Naive thymus-derived CD4-positive, alpha-beta T cell (primary cell): ENCODE results near the gene DYNLT2B. TPM values are rescaled to one million over a fixed set of nuclear protein-coding genes. Genes with fewer than 3 reads are reported as not detected.
A peak's percentile ranks its signal among the peaks of the same experiment; 100 is the strongest.

ENCODE experiments used
- ATAC-seq: fragments of 150-1000 bp; cut with Tn5 transposase; 2 replicates; pipeline ENCODE4 v1.10.0; 2021; ENCODE audit warnings: mild to moderate bottlenecking, moderate library complexity
- CTCF ChIA-PET: fragments of 350-600 bp; sonication (Branson Sonifier 250); formaldehyde crosslinking; loops from one replicate; lab custom pipeline; 2021; ENCODE audit warnings: antibody characterized with exemption; lab: Charles Lee
- POLR2A ChIA-PET: fragments of 350-600 bp; sonication (Branson Sonifier 250); formaldehyde crosslinking; loops from one replicate; lab custom pipeline; 2021; ENCODE audit warnings: antibody characterized with exemption, inconsistent platforms; lab: Charles Lee
- DNase-seq, 9 donors: peaks; one replicate each; pipeline versions ENCODE4 v3.0.0 to v3.0.0-alpha.2; 2020 to 2022; ENCODE audit warnings: mixed read lengths in 1 of 9
- H3K27ac ChIP-seq: one replicate; pipeline ENCODE4 v1.7.0; 2013; ENCODE audit warnings: mild to moderate bottlenecking, low read depth, low read length, moderate library complexity
- H3K27me3 ChIP-seq, 2 donors: one replicate each; pipeline ENCODE4 v1.7.0; 2013; ENCODE audit warnings: low read length in 2 of 2, mild to moderate bottlenecking in 2 of 2, moderate library complexity in 2 of 2; ENCODE audit not compliant: control insufficient read depth in 2 of 2, insufficient read depth in 2 of 2
- H3K36me3 ChIP-seq, 3 experiments: 1 replicate in 2 of 3; 2 replicates in 1 of 3; pipeline ENCODE4 v1.7.0; 2013; ENCODE audit warnings: low read length in 3 of 3, mild to moderate bottlenecking in 3 of 3, moderate library complexity in 1 of 3; ENCODE audit not compliant: insufficient read depth in 3 of 3, control insufficient read depth in 2 of 3
- H3K4me1 ChIP-seq, 2 donors: one replicate each; pipeline ENCODE4 v1.7.0; 2013; ENCODE audit warnings: low read length in 2 of 2, mild to moderate bottlenecking in 2 of 2, moderate library complexity in 1 of 2; ENCODE audit not compliant: control insufficient read depth in 2 of 2, insufficient read depth in 2 of 2
- H3K4me3 ChIP-seq: 2 replicates; pipeline ENCODE4 v1.7.0; 2013; ENCODE audit warnings: mild to moderate bottlenecking, low read length
- H3K9me3 ChIP-seq, 3 experiments: 1 replicate in 2 of 3; 2 replicates in 1 of 3; pipeline ENCODE4 v1.7.0; 2013; ENCODE audit warnings: low read length in 3 of 3; ENCODE audit not compliant: control insufficient read depth in 2 of 3
- H3K27ac Mint-ChIP-seq, 9 donors: one replicate each; pipeline ENCODE4 v1.8.0; 2020 to 2022; ENCODE audit warnings: mixed read lengths in 9 of 9, mild to moderate bottlenecking in 8 of 9, moderate library complexity in 5 of 9, inconsistent platforms in 2 of 9
- H3K27me3 Mint-ChIP-seq, 5 donors: one replicate each; pipeline ENCODE4 v1.8.0; 2021 to 2022; ENCODE audit warnings: mixed read lengths in 5 of 5, mild to moderate bottlenecking in 1 of 5
- H3K36me3 Mint-ChIP-seq, 5 donors: one replicate each; pipeline ENCODE4 v1.8.0; 2020 to 2022; ENCODE audit warnings: mixed read lengths in 5 of 5, mild to moderate bottlenecking in 3 of 5, inconsistent platforms in 1 of 5
- H3K4me1 Mint-ChIP-seq, 7 donors: one replicate each; pipeline ENCODE4 v1.8.0; 2020 to 2022; ENCODE audit warnings: mixed read lengths in 7 of 7, mild to moderate bottlenecking in 3 of 7, inconsistent platforms in 1 of 7
- H3K4me3 Mint-ChIP-seq, 10 donors: one replicate each; pipeline ENCODE4 v1.8.0; 2020 to 2022; ENCODE audit warnings: mild to moderate bottlenecking in 10 of 10, mixed read lengths in 10 of 10, moderate library complexity in 6 of 10, inconsistent platforms in 2 of 10
- H3K9me3 Mint-ChIP-seq, 11 donors: one replicate each; pipeline ENCODE4 v1.8.0; 2020 to 2022; ENCODE audit warnings: mixed read lengths in 11 of 11, mild to moderate bottlenecking in 4 of 11, inconsistent platforms in 1 of 11, moderate library complexity in 1 of 11
- intact Hi-C, 2 donors: fragments of 100-400 bp; cut with micrococcal nuclease; formaldehyde crosslinking; loops; one replicate each; pipeline ENCODE4 v1.15.1; 2023
- polyA plus RNA-seq, 2 donors: library from polyadenylated mRNA; unstranded; fragments of 300-500 nt; fragmentation: Illumina TruSeq; gene quantifications; one replicate each; pipeline ENCODE4 v1.2.3, GENCODE V29; 2021
- total RNA-seq, 6 experiments: library from RNA in 5 of 6; stranded (reverse) in 5 of 6; gene quantifications; 1 replicate in 5 of 6; 2 replicates in 1 of 6; pipeline ENCODE4 v1.2.3 and lab custom pipeline; 2021 to 2026

The DYNLT2B gene
- total and polyA plus RNA-seq, 7 experiments from 2014 or later: 3.3 to 20.8 (median 5.1) TPM

GRCh38 chr3:196272826-196273225, 45.2 kb downstream of the DYNLT2B start:
- POLR2A ChIA-PET: interaction anchor here (0.6 kb wide), 1 partner anchor 59 kb away, joined by 3 read pairs; no protein-coding TSS in a partner anchor
- H3K4me1 Mint-ChIP-seq: peaks cover 20 to 60% (median 30%) of the 10 kb centered on the region in 7 donors

GRCh38 chr3:196270499-196270898, 47.5 kb downstream of the DYNLT2B start:
- DNase-seq: no peak
- Mint-ChIP-seq H3K4me3 (no peak overlapping the region), H3K27ac (peak overlapping the region in 1 of 9 donors; percentile 21), H3K27me3 (no peaks in the 10 kb centered on the region), H3K36me3 (peaks cover 9 to 32% (median 25%) of the 10 kb centered on the region in 5 donors), H3K9me3 (no peaks in the 10 kb centered on the region), H3K4me1 (peaks cover 17 to 50% (median 24%) of the 10 kb centered on the region in 7 donors)
- H3K9me3 ChIP-seq: no peaks in the 10 kb centered on the region
- ATAC-seq: no peak
- H3K4me3 ChIP-seq: no peak overlapping the region
- intact Hi-C loops: loop anchor here in 1 of 2 donors (10.0 kb wide), 1 partner anchor 364 kb away; the partner anchor contains the start of gene NRROS
- H3K4me1 ChIP-seq: peaks cover 10 to 21% of the 10 kb centered on the region in 2 donors
- ChIA-PET POLR2A (no interaction called here), CTCF (no interaction called here)
- H3K36me3 ChIP-seq: peaks cover 3 to 42% (median 5%) of the 10 kb centered on the region in 3 experiments
- no peak overlapping the region for H3K27ac ChIP-seq
- no peaks in the 10 kb centered on the region for H3K27me3 ChIP-seq

More at GRCh38 chr3:196272826-196273225, 45.2 kb downstream of the DYNLT2B start:
- ATAC-seq: no peak
- H3K36me3 Mint-ChIP-seq: peaks cover 9 to 37% (median 29%) of the 10 kb centered on the region in 5 donors
- no peak overlapping the region for H3K4me3 Mint-ChIP-seq
- Histone ChIP-seq H3K27ac (no peak overlapping the region), H3K4me3 (no peak overlapping the region), H3K36me3 (peaks cover 0 to 30% (median 2%) of the 10 kb centered on the region in 3 experiments), H3K9me3 (no peaks in the 10 kb centered on the region), H3K27me3 (no peaks in the 10 kb centered on the region), H3K4me1 (peaks cover 10 to 21% of the 10 kb centered on the region in 2 donors)
- intact Hi-C loops: loop anchor here in 1 of 2 donors (10.0 kb wide), 1 partner anchor 362 kb away; the partner anchor contains the start of gene NRROS
- no peaks in the 10 kb centered on the region for H3K27me3 Mint-ChIP-seq
- H3K27ac Mint-ChIP-seq: peak overlapping the region in 3 of 9 donors; percentile 84 to 96 (median 92)
- CTCF ChIA-PET: no interaction called here
- no peaks in the 10 kb centered on the region for H3K9me3 Mint-ChIP-seq
- no peak for DNase-seq

DNA sequence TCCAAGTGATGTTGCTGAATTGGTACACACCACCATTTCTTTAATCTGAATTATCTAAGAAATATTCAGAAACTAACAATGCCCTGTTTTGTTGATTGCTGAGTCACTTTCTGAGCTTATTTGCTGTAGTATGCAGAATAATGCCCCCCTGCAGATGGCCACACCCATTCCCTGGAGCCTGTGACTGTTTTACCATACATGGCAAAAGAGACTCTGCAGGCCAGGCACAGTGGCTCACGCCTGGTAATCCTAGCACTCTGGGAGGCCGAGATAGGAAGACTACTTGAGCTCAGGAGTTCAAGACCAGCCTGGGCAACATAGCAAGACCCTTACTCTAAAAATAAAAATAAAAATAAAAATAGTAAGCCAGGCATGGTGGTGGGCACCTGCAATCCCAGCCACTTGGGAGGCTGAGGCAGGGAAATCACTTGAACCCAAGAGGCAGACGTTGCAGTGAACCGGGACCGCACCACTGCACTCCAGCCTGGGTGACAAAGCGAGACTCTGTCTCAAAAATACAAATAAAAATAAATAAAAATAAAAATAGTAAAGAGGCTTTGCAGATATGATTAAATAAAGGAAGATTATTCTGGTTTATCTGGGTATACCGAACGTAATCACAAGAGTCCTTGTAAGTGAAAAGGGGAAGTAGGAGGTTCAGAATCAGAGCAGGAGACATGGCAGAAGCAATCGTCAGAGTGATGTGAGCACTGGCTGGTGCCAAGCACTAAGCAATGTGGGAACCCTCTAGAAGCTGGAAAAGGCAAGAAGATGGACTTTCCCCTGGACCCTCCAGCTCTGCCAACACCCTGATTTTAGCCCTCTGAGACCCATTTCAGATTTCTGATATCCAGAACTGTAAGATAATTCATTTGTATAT, 49.5 kb downstream of the DYNLT2B start:
- no peak overlapping the region for H3K4me3 ChIP-seq
- intact Hi-C loops: no loop called here
- Mint-ChIP-seq H3K9me3 (no peaks in the 10 kb centered on the region), H3K27ac (peak overlapping the region in 4 of 9 donors; percentile 22 to 74 (median 49)), H3K36me3 (peaks cover 12 to 34% (median 18%) of the 10 kb centered on the region in 5 donors), H3K4me1 (peaks cover 5 to 34% (median 17%) of the 10 kb centered on the region in 7 donors), H3K27me3 (no peaks in the 10 kb centered on the region), H3K4me3 (no peak overlapping the region)
- peaks cover under 1 to 7% of the 10 kb centered on the region in 2 donors for H3K4me1 ChIP-seq
- no peaks in the 10 kb centered on the region for H3K9me3 ChIP-seq
- ChIA-PET CTCF (no interaction called here), POLR2A (no interaction called here)
- H3K36me3 ChIP-seq: peaks cover 3 to 49% (median 5%) of the 10 kb centered on the region in 3 experiments
- ATAC-seq: peak; percentile 59
- no peak overlapping the region for H3K27ac ChIP-seq
- H3K27me3 ChIP-seq: no peaks in the 10 kb centered on the region
- no peak for DNase-seq

DNA sequence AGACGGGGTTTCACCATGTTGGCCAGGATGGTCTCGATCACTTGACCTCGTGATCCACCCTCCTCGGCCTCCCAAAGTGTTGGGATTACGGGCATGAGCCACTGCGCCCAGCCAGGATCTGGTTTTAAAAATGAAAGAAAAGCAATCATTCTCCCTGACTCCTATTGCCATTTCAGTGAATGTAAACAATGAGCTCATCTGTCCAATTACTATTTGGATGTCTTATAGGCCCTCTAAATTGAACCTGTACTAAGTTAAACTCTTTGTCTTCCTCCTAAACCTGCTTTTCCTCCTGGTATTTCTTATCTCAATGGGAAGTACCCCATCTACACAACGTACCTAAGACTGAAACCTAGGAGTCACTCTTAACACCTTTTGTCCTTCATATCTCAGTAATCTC, 54.2 kb downstream of the DYNLT2B start:
- Histone ChIP-seq H3K36me3 (peaks cover 3 to 26% (median 5%) of the 10 kb centered on the region in 3 experiments), H3K27me3 (no peaks in the 10 kb centered on the region), H3K4me1 (no peaks in the 10 kb centered on the region), H3K27ac (no peak overlapping the region), H3K9me3 (no peaks in the 10 kb centered on the region), H3K4me3 (no peak overlapping the region)
- H3K27me3 Mint-ChIP-seq: no peaks in the 10 kb centered on the region
- H3K27ac Mint-ChIP-seq: peak overlapping the region in 1 of 9 donors; percentile 12
- no peak overlapping the region for H3K4me3 Mint-ChIP-seq
- ChIA-PET CTCF (no interaction called here), POLR2A (no interaction called here)
- ATAC-seq: no peak
- peaks cover 0 to 13% (median 6%) of the 10 kb centered on the region in 7 donors for H3K4me1 Mint-ChIP-seq
- DNase-seq: no peak
- H3K36me3 Mint-ChIP-seq: peaks cover 5 to 31% (median 22%) of the 10 kb centered on the region in 5 donors
- H3K9me3 Mint-ChIP-seq: no peaks in the 10 kb centered on the region
- intact Hi-C loops: no loop called here

- no peak for DNase-seq
- no peaks in the 10 kb centered on the region for H3K27me3 Mint-ChIP-seq
- H3K4me3 Mint-ChIP-seq: no peak overlapping the region
- intact Hi-C loops: no loop called here
- H3K27ac Mint-ChIP-seq: peak overlapping the region in 2 of 9 donors; percentile 0 to 16
- POLR2A ChIA-PET: no interaction called here
- Histone ChIP-seq H3K27ac (no peak overlapping the region), H3K36me3 (peaks cover 0 to 24% (median 14%) of the 10 kb centered on the region in 3 experiments), H3K9me3 (no peaks in the 10 kb centered on the region), H3K4me1 (no peaks in the 10 kb centered on the region), H3K27me3 (no peaks in the 10 kb centered on the region), H3K4me3 (no peak overlapping the region)
- H3K9me3 Mint-ChIP-seq: no peaks in the 10 kb centered on the region
- CTCF ChIA-PET: no interaction called here
- peaks cover 0 to 10% (median 4%) of the 10 kb centered on the region in 7 donors for H3K4me1 Mint-ChIP-seq
- ATAC-seq: no peak
- peaks cover 5 to 41% (median 22%) of the 10 kb centered on the region in 5 donors for H3K36me3 Mint-ChIP-seq
Observed at GRCh38 chr3:196260784-196261183, 57.3 kb downstream of the DYNLT2B start.

GRCh38 chr3:196255776-196256175, 62.3 kb downstream of the DYNLT2B start:
- ChIA-PET CTCF (interaction anchor here (1.1 kb wide), 1 partner anchor 259 kb away, joined by 4 read pairs; no protein-coding TSS in a partner anchor), POLR2A (no interaction called here)
- Mint-ChIP-seq H3K36me3 (peaks cover 0 to 25% (median 6%) of the 10 kb centered on the region in 5 donors), H3K4me1 (peaks cover 0 to 10% (median 2%) of the 10 kb centered on the region in 7 donors), H3K4me3 (no peak overlapping the region), H3K9me3 (peaks cover 0 to under 1% (median 0%) of the 10 kb centered on the region in 11 donors), H3K27me3 (no peaks in the 10 kb centered on the region), H3K27ac (peak overlapping the region in 1 of 9 donors; percentile 64)
- DNase-seq (no peak), ATAC-seq (no peak)
- Histone ChIP-seq H3K27me3 (no peaks in the 10 kb centered on the region), H3K9me3 (no peaks in the 10 kb centered on the region), H3K4me3 (no peak overlapping the region), H3K4me1 (no peaks in the 10 kb centered on the region), H3K27ac (no peak overlapping the region), H3K36me3 (peaks cover 0 to 27% (median 14%) of the 10 kb centered on the region in 3 experiments)
- intact Hi-C loops: loop anchor here in 1 of 2 donors (10.0 kb wide), 1 partner anchor 199 kb away; no protein-coding TSS in a partner anchor
